Muscle of back (tissue), 10 donors: ENCODE results near the gene BMS1. TPM values are rescaled to one million over a fixed set of nuclear protein-coding genes. Genes with fewer than 3 reads are reported as not detected.

Source experiments
- polyA plus RNA-seq, 10 donors: library from polyadenylated mRNA; unstranded; fragments of 120-200 nt; gene quantifications; one replicate each; pipeline ENCODE4 v1.2.1, GENCODE V29; 2013; ENCODE audit not compliant: insufficient read length in 10 of 10

Gene BMS1
- polyA plus RNA-seq, 10 donors = 12.9 to 17.7 (median 15.4) TPM

Other genes with a start within 250 kb of the BMS1 start
- gene ZNF33B, start 144.2 kb upstream of the BMS1 start, polyA plus RNA-seq = 10 to 100 TPM; 11.8 to 21.5 (median 16.7) TPM